NCI-H345 treated with DMSO at 0.1 percent for 48 hours (cell line): ENCODE data around the gene MEDAG.

ENCODE experiments used
- DNase-seq: peaks from one replicate; lab custom pipeline; 2025; ENCODE audit not compliant: unreplicated experiment; lab: John Stamatoyannopoulos, UW

Gene MEDAG

DNA sequence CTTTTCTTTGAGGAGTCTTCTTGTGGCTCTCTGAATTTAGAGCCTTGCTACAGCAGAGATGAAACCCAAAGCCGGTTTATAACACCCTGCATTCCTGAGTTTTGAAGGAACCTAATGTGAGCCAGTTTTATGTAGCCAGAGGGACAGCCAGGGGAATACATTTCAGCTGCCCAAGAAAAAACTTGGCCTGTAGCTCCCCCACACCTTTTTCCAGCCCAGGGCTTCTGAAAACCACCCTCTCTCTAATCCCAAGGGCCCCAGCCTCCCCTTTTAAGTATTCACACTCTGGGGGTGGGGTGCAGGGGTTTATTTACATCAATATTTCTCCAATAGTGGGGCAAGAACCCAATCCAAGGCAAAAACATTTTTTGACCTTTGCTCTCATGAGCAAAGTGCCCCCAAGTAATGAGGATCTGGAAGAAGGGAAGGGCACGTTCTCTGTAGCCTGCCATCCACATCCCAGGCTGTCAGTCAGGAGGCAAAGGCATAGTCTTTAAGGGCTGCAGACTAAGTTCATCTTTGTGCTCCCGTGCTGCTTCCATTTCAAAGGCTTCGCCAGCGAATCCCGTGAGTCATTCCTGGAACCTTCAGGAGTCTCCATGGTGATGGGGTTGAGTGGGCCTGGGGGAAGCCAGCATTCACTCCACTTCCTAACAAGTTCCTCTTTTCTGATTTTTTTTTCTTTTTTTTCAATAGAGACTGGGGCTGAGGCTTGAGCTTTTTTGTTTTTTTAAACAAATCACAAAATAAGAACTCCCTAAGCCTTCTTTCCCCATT, 33.2 kb upstream of the MEDAG start:
- no peak for DNase-seq

DNA sequence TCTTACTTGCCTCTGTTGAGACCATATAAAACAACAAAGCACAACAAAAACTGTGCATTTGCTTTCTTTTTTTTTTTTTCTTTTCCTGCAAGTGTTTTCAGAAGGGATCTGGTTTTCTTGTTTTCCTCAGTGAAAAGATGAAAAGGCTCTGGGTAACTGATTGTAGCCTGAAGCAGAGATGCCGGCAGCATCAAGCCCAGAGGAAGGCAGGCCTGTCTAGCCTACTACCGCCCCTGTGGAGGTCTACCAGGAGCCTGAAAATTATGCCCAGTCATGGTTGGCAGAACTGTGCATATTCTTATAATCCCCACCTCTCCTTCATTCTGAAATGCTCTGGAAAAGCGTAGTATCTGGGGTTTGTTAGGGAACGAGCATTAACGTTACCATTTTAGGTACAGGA, 32.6 kb upstream of the MEDAG start:
- no peak for DNase-seq

DNA sequence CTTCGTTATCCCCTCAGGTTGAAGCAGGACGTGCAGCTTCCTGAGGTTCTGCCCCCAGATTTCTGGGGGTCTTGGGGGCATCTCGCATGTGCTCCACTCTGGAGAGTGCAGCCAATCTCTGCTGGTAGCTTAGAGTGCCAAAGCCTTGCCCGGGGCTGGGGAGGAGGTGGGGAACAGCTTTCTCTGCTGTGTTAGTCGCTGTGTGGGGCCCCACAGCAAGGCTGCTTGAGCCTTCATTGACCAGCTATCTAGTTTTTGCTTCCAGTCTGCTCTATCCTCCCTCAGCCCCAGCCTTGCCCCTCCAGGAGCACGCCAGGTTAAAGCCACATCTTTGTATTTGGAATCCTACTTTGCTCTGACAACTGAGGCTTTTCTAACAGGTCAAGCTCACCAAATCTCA, 32.0 kb upstream of the MEDAG start:
- DNase-seq: no peak

DNA sequence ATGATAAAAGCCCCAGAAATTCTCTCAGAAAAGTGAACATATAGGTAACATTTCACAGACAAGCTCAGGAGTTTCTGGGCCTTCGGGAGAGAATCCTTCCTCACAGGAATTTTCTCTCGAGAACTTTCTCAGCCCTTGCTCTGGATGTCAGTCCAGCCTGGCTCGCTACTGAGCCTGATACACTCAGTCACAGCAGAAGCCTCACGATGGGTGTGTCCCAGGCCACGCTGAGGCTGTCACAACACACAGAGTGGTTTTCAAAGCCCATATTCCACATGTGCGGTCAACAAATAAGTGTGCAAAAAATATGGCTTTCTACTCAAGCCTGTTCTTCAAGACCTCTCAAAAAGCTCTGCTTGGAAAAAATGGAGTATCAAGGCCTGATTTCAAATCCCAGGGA, 31.5 kb upstream of the MEDAG start:
- no peak for DNase-seq

DNA sequence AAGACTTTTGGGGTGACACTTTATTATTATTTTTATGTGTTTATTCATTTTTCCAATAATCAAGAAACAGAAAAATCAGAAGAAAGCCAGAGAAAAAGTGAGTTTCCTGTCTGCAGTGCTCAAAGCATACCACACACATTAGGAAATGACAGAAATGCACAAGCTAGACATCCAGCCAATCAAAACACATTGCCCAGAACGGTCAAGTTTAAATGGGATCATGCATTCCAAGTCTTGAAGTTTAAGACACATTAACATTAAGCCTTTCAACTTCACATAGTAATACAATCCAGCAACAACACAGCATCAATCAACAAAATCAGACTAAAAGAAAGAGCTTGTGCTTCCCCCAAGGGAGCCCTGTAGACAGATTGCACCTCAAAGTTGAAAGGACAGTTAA, 28.7 kb upstream of the MEDAG start:
- no peak for DNase-seq

DNA sequence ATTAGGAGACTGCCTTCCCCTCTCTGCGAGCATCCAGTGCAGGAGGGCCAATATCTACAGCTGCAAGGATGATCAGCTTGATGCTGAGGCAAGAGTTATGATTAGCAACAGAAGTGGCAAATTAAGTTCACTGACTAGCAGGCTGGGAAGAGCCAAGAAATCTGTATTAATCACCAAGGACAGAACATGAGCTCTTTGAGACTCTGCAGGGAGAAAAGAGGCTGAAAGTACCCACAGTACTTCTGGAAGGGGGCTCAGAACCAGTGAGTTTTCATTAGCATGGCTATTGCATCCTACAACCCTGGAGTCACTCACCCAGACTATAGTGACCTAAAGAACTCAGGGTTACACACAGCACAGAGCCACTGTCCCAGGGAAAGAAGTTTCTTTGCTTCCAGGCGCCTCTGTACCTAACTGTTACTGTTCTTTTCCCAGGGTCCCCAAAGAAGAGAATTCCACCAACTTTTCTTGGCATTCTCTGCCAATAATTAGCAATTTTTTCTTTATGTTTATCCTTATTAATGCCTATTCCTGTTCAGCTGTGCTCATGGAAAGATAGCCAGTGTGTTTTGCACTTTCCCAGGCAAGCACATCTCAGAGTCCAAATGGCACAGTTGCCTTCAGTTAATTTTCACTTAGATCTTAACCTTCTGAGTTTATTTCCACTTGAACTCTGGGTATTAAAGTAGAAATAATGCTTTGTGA, 25.8 kb upstream of the MEDAG start:
- no peak for DNase-seq

DNA sequence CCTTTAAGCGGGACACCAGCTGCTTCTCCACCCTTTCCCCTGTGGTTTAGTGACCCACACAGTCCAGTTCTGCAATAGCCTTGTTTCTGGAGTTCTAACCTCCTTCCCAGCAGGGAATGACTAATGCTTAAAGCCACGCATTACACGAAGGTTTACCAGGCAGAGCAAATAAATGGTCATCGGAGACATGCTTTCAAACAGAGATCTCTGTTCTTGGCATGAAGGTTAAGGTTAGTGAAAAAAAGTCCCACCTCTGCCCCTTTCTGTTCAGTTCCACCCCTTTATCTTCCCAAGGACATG, 25.3 kb upstream of the MEDAG start:
- DNase-seq: no peak

DNA sequence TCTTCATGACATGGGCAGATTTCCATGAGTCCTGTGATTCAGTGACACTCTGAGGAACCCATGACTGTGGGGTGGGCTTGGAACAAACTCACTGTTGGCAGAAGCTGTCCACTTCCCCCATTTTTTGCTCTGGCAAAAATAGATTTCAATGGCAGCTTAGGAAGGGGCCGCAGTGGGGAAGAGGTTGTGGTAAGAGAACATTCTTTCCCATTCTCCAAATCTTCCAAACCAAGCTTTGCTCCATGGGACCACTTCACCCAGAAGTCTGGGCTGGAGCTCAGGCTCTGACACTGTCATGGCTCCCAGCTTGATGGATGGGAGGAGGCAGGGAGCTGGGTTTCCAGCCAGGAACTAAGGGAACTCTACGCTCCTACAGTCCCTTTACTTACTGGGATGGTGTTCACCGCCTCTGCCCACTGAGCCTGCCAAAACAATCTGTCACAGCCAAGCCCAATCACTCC, 24.9 kb upstream of the MEDAG start:
- no peak for DNase-seq

DNA sequence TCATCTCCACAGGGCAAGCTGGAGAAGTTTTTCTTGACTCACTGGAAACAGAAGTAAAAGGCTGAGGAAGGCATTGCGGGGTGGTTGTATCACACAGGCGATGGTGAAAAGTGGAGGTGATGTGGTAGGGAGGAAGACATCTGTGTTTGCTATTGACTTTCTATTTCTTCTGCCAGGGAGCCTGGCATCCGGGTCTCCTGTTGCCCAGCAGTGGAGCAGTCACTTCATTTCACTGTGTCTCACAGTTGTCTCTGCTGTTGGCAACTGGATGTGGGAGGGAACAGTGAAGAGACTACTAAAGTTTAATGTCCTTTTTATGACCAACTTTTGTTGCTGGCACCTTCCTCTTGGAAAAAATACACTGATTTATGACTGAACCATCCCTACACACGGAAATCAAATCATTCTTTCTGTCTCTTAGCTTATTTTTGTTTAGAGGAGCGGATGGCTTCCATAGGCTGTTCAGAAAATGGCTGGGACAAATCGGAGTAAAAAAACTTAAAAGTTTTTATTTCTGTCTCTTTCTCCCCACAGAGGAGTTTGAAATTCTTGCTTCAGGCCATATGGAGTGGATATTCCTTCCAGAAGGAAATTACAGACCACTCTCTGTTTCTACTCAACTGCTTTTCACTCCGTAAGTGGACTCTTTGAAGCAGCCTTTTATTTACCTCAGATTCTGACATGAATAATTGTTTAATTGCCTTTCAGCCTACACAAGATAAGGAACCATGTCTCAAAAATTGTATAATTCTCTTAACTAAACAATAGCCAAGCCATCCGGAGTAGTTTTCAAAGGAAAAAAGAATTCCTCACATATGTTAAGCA, 23.8 kb upstream of the MEDAG start:
- DNase-seq: no peak

DNA sequence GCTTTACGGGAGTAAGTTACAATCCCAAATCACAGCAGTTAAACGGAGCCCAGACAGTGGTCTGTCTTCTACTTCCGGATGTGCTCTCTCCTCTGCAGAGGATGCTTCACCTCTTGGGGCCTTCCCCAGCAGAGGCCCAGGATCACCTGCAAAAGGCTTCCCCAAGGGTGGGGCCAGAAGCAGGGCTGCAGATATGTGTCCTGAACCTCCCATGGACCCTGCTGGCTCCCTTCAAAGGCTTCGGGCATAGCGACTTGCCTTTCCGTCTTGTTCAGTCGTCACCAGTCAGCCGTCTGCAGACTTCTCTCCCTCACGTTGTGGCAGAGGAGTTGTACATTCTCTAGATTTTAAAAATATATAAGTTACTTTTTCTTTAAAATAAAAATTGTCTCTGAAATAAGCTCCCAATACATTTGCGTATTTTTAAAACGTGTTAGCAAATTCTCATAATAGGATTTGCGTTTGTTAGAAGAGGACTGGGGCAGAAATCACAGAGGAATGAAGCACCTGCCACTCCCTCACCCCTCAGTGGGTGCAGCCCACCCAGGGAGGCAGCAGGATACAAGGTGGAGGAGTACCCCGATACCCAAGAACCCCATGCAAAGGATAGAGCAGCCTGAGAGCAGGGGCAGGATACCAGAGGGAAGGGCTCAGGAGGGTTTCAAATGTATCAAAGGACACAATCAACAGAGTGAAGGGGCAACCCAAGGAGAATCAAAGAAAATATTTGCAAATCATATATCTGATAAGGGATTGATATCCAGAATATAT, 22.9 kb upstream of the MEDAG start:
- DNase-seq: no peak

DNA sequence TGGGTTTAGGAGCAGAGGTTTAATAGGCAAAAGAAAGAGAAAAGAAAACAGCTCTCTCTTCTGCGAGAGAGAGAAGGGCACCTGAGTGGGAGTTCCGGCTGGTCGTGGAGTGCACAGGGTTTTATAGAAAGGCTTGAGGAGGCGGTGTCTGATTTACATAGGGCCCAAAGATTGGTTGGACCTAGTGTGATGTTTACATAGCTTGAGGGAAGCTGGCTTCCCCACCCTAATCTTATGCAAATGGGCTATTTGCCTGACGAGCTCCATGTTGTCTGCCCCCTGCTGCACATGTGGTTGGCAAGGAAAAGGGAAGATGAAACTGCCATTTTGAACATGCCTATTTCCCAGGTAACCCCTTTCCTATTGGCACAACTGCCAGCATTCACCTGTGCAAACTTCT, 21.5 kb upstream of the MEDAG start:
- DNase-seq: no peak

DNA sequence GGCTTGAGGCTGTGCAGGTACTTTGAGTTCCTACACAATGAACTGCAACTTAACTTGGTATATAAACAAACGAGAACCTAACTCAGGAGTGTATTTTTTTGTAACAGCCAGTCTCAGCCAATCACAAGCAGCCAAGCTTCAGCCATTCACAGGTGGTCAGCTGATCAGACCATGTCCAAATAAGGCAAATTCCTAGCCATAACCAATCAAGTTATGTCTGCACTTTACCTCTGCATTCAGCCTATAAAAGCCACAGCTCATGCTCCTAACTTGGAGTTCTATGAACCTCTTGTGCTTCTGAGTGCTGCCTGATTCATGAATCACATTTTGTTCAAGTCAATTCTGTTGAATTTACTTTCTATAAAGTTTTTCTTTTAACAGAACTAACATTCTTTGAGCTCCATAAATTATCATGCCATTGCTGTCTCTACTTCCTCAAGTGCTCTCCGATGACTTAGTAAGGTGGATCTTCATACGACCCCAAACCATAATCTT, 16.8 kb upstream of the MEDAG start:
- no peak for DNase-seq

DNA sequence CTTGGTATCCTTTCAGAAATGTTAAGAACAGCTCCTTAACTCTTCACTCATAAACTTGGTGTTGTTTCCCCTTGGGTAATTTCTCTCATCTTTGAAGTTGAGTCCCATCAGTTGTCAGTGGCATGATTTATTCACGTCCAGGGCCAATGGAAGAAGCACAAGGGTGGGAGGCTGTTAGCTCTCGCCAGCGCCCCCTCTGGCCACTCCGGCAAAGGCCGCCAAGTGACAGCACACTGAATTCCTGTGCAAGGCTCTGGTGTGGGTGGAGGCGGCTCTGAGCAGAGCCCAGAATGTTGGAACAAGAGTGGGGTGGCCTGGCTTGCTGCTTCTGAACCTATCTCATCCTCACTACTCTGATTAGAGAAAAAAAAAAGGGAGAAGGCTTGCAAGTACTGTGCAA, 13.1 kb upstream of the MEDAG start:
- DNase-seq: no peak

DNA sequence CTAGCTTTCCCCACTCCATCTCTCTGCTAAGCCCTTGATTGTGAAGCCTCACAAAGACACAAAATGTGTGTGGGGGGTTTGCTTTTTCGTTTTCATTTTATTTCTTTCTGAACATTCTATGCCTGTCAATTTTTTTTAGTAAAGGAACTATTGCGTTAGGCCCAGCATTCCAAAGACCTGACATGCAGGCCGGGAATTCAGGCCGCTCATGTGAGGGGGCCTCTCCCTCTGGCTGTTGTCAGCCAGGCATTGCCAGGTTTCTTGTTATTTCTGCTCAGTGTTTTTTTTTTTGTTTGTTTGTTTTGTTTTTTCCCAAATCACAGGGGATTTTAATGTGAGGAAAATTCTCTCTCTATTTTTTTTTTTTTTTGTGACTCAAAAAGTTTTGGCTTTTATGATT, 10.3 kb upstream of the MEDAG start:
- no peak for DNase-seq

DNA sequence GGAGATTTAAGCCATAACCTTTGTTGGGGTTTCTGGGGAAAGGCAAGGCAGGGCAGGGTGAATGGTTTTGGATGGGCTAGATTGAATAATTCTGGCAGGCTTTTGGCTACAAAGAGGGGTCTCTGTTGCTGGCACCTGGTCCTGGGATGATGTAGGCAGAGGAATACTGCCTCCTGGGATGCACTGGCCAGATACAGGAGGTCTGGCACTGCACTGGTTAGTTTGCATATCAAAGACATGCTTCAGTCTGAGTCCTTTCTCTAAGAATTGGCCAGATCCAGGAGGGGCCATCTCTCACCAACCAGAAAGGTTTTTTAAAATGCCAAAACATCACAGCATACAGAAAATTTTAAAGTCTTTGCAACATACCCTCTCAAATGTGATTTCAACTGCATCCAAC, 8.0 kb upstream of the MEDAG start:
- no peak for DNase-seq

DNA sequence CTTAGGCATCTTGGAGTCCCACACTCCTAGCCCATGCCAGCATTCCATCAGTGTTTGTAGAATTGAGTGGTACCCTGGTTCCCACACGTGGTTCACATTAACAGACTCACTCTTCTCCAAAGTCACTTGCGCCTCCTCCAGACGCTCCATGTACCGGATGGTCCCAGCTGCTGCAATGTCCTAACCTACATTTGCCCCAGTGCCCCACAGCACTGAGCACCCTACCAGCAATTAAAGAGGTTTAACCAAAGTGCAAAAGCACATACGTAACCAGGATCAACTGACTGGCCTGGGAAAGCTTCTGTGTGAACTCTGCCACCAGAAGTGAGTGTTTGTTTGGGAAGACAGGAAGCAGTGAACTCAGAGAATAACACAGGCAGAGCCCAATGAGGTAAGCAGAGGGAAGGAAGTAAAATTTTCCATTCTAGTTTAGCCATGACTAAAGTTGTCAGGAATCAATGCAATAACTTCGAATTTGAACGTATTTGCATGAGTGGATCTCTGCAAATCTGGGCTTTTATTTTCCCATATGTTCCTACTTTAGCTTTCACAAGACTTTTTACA, 7.3 kb upstream of the MEDAG start:
- DNase-seq: no peak

DNA sequence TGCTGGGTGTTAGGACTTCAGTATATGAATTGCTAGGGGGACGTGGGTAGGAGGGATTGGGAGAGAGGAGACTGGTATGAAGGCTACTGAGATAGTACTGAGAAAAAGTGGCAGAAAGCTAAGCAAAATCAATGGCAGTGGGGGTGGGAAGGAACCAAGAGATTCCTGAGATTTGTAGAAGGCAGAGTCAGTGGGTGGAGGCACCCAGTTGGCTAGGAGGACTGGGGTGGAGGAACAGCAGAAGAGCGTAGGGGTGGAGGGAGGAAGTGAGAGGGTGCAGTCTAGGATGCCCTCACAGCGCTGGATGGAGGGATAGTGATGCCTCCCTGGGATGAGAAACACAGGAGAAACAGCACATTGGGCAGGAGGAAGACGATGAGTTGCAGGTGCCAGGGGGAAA, 5.6 kb upstream of the MEDAG start:
- no peak for DNase-seq

DNA sequence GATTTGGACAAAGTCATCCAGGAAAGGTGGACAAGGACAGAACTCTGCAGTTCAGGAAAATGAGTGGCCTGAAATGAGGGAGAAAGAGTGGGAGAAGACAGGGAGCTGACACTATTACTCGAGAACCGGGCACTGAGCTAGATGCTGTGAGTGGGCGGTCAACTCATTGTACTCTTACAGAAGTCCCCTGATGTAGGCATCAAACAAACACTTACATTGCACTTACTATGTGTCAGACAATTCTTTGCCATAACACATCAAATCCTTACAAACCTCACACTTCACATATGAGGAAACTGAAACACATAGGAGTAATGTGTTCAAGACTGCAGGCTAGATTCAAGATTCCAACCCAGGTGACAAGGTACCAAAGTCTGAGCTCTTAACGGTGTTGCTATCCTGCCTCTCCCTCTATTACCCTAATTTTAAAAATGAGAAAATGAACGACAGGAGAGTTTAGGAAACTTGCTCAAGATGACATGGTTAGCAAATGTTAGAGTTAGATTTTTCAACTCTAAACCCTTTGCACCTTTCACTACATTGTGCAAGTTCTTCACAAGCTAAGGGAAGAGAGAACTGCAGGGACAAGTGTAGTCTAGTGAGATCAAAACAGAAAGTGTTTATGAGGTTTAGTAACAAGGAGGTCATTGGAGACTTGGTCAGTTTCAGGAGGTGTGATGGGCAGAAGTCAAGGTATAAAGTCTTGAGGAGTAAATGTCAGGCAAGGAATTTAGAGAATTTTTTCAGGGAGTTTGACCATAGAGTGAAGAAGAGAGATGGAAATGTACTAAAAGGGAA, 4.9 kb upstream of the MEDAG start:
- DNase-seq: no peak

DNA sequence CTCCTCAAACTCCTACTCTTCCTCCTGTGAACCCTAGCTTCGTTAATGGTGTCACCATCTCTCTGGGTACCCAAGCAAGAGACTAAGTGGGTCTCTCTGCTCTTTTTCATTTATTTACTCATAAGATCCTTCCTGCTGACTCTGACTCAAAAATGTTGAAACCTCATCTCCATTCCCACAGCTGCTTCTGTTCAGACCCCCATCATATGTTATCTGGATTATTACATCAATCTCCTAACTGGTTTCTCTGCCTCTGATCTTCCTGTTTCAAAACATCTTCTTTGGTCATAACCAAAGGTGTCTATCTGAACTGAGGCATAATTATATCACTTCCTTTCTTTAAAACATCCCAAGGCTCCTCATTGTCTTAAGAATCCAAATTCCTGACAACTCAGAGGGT, 2.0 kb upstream of the MEDAG start:
- no peak for DNase-seq

DNA sequence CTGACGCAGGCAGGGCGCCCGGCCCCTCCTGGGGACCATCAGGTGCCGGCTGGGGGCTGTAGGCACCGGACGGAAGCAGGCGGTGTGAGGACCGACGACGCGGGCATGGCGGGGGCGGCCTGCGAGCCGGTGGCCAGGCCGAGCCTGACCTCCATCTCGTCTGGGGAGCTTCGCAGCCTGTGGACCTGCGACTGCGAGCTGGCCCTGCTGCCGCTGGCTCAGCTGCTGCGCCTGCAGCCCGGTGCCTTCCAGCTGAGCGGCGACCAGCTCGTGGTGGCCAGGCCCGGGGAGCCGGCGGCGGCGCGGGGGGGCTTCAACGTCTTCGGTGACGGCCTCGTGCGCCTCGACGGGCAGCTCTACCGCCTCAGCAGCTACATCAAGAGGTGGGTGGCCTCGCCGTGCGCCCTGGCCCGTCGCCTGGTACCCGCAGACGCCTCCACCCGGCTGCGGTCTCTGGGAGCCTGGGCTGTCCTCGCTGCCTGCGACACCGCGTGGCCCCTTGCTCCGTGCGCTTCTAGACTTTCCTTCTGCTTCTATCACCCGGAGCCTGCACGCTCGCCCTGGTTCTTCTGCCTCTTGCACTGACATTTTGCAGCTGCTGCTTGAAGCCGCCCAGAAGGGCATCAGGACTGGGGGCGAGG, 460 bp downstream of the MEDAG start:
- no peak for DNase-seq
